GM12872 (cell line): ENCODE measurements around the gene MEGF11.

Experiments used
- TF ChIP-seq, protein P1 (sequence below): IDR thresholded peaks from 3 replicates; pipeline ENCODE4 v1.5.1; 2011; ENCODE audit warnings: low read depth, mild to moderate bottlenecking, low read length, moderate library complexity; ENCODE audit not compliant: insufficient read depth

The MEGF11 gene

DNA sequence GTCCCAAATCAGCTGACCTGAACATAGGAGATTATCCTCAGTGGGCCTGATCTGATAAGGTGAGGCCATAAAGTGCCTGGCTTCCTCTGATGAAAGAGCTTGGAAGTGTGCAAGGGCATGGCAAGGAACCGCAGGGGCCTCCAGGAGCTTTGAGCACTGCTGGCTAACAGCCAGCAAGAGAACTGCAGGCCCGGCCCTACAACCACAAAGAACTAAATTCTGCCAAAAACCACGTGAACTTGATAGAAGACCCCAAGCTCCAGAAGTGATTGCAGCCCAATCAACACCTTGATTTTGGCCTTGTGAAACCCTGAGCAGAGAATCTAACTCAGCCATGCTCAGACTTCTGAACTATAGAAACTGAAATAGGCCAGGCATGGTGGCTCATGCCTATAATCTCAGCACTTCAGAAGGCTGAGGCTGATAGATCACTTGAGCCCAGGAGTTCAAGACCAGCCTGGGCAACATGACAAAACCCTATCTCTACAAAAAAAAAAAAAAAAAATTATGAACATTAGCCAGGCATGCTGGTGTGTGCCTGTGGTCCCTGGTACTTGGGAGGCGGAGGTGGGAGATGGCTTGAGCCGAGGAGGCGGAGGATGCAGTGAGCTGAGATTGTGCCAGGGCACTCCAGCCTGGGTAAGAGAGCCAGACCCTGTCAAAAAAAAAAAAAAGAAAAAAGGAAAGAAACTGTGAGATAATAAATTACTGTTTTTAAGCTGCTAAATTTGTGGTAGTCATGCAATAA lies 32.2 kb upstream of the MEGF11 start:
- TF ChIP-seq, protein P1, sequence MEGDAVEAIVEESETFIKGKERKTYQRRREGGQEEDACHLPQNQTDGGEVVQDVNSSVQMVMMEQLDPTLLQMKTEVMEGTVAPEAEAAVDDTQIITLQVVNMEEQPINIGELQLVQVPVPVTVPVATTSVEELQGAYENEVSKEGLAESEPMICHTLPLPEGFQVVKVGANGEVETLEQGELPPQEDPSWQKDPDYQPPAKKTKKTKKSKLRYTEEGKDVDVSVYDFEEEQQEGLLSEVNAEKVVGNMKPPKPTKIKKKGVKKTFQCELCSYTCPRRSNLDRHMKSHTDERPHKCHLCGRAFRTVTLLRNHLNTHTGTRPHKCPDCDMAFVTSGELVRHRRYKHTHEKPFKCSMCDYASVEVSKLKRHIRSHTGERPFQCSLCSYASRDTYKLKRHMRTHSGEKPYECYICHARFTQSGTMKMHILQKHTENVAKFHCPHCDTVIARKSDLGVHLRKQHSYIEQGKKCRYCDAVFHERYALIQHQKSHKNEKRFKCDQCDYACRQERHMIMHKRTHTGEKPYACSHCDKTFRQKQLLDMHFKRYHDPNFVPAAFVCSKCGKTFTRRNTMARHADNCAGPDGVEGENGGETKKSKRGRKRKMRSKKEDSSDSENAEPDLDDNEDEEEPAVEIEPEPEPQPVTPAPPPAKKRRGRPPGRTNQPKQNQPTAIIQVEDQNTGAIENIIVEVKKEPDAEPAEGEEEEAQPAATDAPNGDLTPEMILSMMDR = no peak

DNA sequence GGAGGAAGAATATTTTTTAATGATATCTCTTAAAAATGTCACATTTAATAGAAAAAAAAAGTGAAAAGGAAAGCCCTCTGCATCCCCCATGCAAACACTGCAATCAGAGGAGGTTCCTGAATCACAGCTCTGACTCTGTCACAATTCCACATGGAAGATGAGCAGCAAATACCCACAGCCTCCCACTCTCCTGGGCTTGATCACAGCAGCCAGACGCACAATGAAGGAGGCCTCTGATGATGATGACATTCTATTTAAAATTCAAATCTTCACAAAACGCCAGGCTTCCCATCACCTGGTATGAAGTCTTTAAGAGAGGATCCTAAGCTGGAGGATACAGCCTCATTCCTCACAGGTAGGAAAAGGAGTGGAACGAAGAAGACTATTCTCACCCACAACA lies 30.7 kb upstream of the MEGF11 start:
- TF ChIP-seq, protein P1 = no peak

DNA sequence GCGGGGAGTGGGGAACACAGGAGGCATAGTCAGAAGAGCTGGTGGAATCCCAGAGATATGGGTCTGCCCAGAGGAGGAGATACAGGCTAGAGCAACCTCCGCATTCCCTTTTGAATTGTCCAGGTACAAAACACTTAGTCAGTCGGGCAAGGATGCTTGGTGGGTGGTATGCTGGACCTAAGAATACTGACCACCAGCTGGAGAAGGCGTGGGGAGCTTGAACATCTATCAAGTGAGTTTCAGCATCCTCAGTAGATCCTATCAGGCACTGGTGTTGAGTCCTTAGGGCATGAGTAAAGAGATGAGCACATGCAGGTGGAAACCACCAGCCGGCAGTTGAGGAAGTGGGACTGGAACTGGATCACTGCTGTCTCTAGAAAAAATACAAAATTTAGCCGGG lies 25.1 kb upstream of the MEGF11 start:
- TF ChIP-seq, protein P1 = no peak

DNA sequence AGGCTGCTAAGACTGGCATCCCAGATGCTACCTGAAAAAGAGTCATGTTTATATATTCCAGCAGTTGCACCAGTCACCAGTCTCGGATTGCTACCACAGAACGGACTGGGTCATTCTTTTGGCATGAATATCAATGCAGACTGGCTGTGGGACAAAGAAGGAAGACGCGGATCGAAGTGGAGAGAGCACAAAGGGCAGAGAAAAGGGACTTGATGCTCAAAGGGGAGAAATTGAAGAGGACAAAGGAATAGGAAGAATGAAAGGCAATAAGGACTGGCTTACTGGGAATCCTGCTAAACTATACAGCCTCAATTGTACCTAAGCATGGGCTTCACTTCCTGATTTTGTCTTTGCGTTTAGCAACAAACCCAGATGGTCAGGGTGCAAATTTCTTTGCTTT lies 24.5 kb upstream of the MEGF11 start:
- TF ChIP-seq, protein P1 = no peak

DNA sequence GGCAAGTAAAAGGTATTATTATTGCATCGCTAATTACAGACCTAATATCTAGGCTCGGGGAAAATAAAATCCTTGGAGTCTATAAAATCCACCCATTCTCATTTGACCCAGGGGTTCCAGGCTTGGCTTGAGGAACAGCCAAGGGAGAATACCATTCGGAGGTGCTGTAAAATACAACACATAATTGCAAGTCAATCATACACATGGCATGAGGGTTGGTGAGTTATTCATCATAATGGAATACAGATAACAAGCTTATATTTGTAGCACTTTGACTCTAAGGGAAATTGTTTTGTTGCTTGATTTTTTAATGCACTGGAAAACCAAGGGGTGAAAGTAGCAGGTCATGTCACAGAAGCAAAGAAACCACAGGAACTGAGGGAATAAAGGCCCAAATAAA lies 23.0 kb upstream of the MEGF11 start:
- TF ChIP-seq, protein P1 = no peak

DNA sequence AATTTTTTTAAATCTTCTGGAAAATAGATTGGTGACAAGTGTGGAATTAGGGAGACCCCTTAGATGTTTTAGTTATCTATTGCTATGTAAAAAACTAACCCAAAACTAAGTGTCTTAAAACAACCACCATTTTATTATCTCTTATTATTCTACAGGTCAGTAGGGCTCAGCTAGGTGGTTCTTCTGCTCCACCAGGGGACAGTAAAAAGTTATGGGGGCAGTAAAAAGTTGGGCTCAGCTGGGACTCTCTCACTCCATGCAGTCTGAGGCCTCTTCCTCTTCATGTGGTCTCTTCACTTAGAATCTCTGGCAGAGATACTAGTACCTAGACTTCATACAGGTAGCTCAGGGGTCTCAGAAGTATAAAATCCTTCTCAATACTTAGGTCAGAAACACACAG lies 21.8 kb upstream of the MEGF11 start:
- TF ChIP-seq, protein P1 = no peak

DNA sequence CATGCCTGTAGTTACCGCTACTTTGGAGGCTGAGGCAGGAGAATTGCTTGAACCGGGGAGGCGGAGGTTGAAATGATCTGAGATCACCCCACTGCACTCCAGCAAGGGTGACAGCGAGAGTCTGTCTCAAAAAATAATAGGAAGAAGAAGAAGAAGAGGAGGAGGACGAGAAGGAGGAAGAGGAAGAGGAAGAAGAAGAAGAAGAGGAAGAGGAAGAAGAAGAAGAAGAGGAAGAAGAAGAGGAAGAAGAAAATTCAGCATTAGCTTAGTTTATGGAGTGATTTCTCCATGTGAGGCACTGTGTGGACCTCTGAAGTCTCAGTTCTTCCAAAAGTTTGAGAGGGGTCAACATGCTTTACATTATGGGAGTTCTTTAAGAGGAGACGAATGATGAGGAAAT lies 17.4 kb upstream of the MEGF11 start:
- TF ChIP-seq, protein P1 = no peak
